ENCODE results near the gene SGK1.

GRCh38 chr6:134288538-134289203 is 29.2 kb downstream of the SGK1 start:
- TF ChIP-seq POLR2AphosphoS5 (IDR thresholded peaks at IDR 0.05) = no peak
- TF ChIP-seq, protein P1, sequence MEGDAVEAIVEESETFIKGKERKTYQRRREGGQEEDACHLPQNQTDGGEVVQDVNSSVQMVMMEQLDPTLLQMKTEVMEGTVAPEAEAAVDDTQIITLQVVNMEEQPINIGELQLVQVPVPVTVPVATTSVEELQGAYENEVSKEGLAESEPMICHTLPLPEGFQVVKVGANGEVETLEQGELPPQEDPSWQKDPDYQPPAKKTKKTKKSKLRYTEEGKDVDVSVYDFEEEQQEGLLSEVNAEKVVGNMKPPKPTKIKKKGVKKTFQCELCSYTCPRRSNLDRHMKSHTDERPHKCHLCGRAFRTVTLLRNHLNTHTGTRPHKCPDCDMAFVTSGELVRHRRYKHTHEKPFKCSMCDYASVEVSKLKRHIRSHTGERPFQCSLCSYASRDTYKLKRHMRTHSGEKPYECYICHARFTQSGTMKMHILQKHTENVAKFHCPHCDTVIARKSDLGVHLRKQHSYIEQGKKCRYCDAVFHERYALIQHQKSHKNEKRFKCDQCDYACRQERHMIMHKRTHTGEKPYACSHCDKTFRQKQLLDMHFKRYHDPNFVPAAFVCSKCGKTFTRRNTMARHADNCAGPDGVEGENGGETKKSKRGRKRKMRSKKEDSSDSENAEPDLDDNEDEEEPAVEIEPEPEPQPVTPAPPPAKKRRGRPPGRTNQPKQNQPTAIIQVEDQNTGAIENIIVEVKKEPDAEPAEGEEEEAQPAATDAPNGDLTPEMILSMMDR (IDR thresholded peaks at IDR 0.05; ENCODE audit: poor library complexity, severe bottlenecking) = no peak
- no peak for TF ChIP-seq RAD21 (conservative IDR thresholded peaks at IDR 0.05)
- no peak for TF ChIP-seq EZH2 (IDR thresholded peaks at IDR 0.05; ENCODE audit: borderline replicate concordance, insufficient read depth, low read length, poor library complexity, severe bottlenecking)
- TF ChIP-seq SMC3 (conservative IDR thresholded peaks at IDR 0.05; ENCODE audit: poor library complexity) = no peak
- TF ChIP-seq, protein P2, sequence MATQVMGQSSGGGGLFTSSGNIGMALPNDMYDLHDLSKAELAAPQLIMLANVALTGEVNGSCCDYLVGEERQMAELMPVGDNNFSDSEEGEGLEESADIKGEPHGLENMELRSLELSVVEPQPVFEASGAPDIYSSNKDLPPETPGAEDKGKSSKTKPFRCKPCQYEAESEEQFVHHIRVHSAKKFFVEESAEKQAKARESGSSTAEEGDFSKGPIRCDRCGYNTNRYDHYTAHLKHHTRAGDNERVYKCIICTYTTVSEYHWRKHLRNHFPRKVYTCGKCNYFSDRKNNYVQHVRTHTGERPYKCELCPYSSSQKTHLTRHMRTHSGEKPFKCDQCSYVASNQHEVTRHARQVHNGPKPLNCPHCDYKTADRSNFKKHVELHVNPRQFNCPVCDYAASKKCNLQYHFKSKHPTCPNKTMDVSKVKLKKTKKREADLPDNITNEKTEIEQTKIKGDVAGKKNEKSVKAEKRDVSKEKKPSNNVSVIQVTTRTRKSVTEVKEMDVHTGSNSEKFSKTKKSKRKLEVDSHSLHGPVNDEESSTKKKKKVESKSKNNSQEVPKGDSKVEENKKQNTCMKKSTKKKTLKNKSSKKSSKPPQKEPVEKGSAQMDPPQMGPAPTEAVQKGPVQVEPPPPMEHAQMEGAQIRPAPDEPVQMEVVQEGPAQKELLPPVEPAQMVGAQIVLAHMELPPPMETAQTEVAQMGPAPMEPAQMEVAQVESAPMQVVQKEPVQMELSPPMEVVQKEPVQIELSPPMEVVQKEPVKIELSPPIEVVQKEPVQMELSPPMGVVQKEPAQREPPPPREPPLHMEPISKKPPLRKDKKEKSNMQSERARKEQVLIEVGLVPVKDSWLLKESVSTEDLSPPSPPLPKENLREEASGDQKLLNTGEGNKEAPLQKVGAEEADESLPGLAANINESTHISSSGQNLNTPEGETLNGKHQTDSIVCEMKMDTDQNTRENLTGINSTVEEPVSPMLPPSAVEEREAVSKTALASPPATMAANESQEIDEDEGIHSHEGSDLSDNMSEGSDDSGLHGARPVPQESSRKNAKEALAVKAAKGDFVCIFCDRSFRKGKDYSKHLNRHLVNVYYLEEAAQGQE (IDR thresholded peaks at IDR 0.05; ENCODE audit: borderline replicate concordance) = no peak
- no peak for TF ChIP-seq EP300 (conservative IDR thresholded peaks at IDR 0.05; ENCODE audit: poor library complexity, severe bottlenecking)
- no peak for TF ChIP-seq TAF1 (IDR thresholded peaks at IDR 0.05; ENCODE audit: low read depth)
